H9 (cell line): ENCODE results near the gene ARCN1. TPM values are rescaled to one million over a fixed set of nuclear protein-coding genes. Genes with fewer than 3 reads are reported as not detected.
"Not testable (repeated sequence)": the region's sequence is repeated elsewhere in the genome, so short reads cannot be mapped to it uniquely, and the experiment has no call there.

Experiments
- DNase-seq: peaks from one replicate; pipeline ENCODE4 v3.0.0-alpha.2; 2017
- H2AFZ ChIP-seq: one replicate; pipeline ENCODE4 v1.6.1; 2013; ENCODE audit warnings: mild to moderate bottlenecking, low read length, control low read depth, moderate library complexity
- H2AK5ac ChIP-seq: 2 replicates; pipeline ENCODE4 v1.6.1; 2013; ENCODE audit warnings: low read length, control low read depth, mixed read lengths; ENCODE audit not compliant: insufficient read length
- H2BK120ac ChIP-seq: one replicate; pipeline ENCODE4 v1.6.1; 2013; ENCODE audit warnings: low read depth, mild to moderate bottlenecking, low read length, control low read depth, inconsistent platforms; ENCODE audit not compliant: poor library complexity, severe bottlenecking
- H2BK12ac ChIP-seq: 2 replicates; pipeline ENCODE4 v1.6.1; 2013; ENCODE audit warnings: low read length, control low read depth, mixed read lengths, low read depth; ENCODE audit not compliant: insufficient read length
- H2BK15ac ChIP-seq: 2 replicates; pipeline ENCODE4 v1.6.1; 2013; ENCODE audit warnings: low read depth, low read length, control low read depth
- H2BK20ac ChIP-seq: one replicate; pipeline ENCODE4 v1.6.1; 2013; ENCODE audit warnings: low read depth, mild to moderate bottlenecking, low read length, control low read depth, inconsistent platforms; ENCODE audit not compliant: poor library complexity, severe bottlenecking
- H2BK5ac ChIP-seq: 2 replicates; pipeline ENCODE4 v1.6.1; 2013; ENCODE audit warnings: low read length, control low read depth, mixed read lengths; ENCODE audit not compliant: insufficient read length
- H3K14ac ChIP-seq: 2 replicates; pipeline ENCODE4 v1.6.1; 2013; ENCODE audit warnings: low read length, control low read depth; ENCODE audit not compliant: insufficient read depth
- H3K18ac ChIP-seq: 2 replicates; pipeline ENCODE4 v1.6.1; 2013; ENCODE audit warnings: low read depth, mild to moderate bottlenecking, mixed read lengths, low read length, control low read depth; ENCODE audit not compliant: insufficient read length
- H3K23ac ChIP-seq: 2 replicates; pipeline ENCODE4 v1.6.1; 2013; ENCODE audit warnings: low read length, control low read depth, mixed read lengths, low read depth; ENCODE audit not compliant: insufficient read length
- H3K23me2 ChIP-seq: 2 replicates; pipeline ENCODE4 v1.6.1; 2013; ENCODE audit warnings: low read depth, mild to moderate bottlenecking, mixed read lengths, low read length, control low read depth; ENCODE audit not compliant: insufficient read length, poor library complexity, severe bottlenecking
- H3K27ac ChIP-seq: 2 replicates; pipeline ENCODE4 v1.5.1; 2013; ENCODE audit warnings: low read length, control low read depth, mixed read lengths, low read depth; ENCODE audit not compliant: insufficient read length
- H3K27me3 ChIP-seq: 2 replicates; pipeline ENCODE4 v1.6.1; 2013; ENCODE audit warnings: low read length, control low read depth, inconsistent platforms; ENCODE audit not compliant: insufficient read depth
- H3K4ac ChIP-seq: 2 replicates; pipeline ENCODE4 v1.6.1; 2013; ENCODE audit warnings: low read depth, mild to moderate bottlenecking, control low read depth, inconsistent platforms, low read length, moderate library complexity
- H3K4me1 ChIP-seq: 2 replicates; pipeline ENCODE4 v1.6.1; 2013; ENCODE audit warnings: low read length, control low read depth, inconsistent platforms; ENCODE audit not compliant: insufficient read depth
- H3K4me2 ChIP-seq: 2 replicates; pipeline ENCODE4 v1.6.1; 2013; ENCODE audit warnings: low read length, control low read depth, mixed read lengths; ENCODE audit not compliant: insufficient read length, insufficient read depth
- H3K56ac ChIP-seq: 2 replicates; pipeline ENCODE4 v1.6.1; 2013; ENCODE audit warnings: low read depth, mild to moderate bottlenecking, mixed read lengths, low read length, control low read depth; ENCODE audit not compliant: insufficient read length
- H3K79me1 ChIP-seq: 2 replicates; pipeline ENCODE4 v1.6.1; 2013; ENCODE audit warnings: low read depth, mild to moderate bottlenecking, moderate library complexity, low read length, control low read depth, inconsistent platforms; ENCODE audit not compliant: insufficient read depth, poor library complexity, severe bottlenecking
- H3K79me2 ChIP-seq: 2 replicates; pipeline ENCODE4 v1.6.1; 2013; ENCODE audit warnings: low read length, control low read depth, inconsistent platforms; ENCODE audit not compliant: insufficient read depth
- H3K9ac ChIP-seq: 2 replicates; pipeline ENCODE4 v1.6.1; 2013; ENCODE audit warnings: low read length, control low read depth, mixed read lengths; ENCODE audit not compliant: insufficient read length; ENCODE audit errors: extremely low read depth
- H3K9me3 ChIP-seq: one replicate; pipeline ENCODE4 v1.6.1; 2013; ENCODE audit warnings: low read depth, low read length, inconsistent platforms; ENCODE audit not compliant: control insufficient read depth
- H3T11ph ChIP-seq: one replicate; pipeline ENCODE4 v1.6.1; 2013; ENCODE audit warnings: mild to moderate bottlenecking, low read length, control low read depth, inconsistent platforms
- H4K20me1 ChIP-seq: one replicate; pipeline ENCODE4 v1.6.1; 2013; ENCODE audit not compliant: control insufficient read depth, insufficient read length, insufficient read depth
- H4K5ac ChIP-seq: 2 replicates; pipeline ENCODE4 v1.6.1; 2013; ENCODE audit warnings: low read depth, mild to moderate bottlenecking, mixed read lengths, low read length, control low read depth; ENCODE audit not compliant: insufficient read length
- H4K8ac ChIP-seq: replicated peaks from 2 replicates; pipeline ENCODE4 v1.6.1; 2013; ENCODE audit warnings: low read length, control low read depth, mixed read lengths, low read depth; ENCODE audit not compliant: insufficient read length
- H4K91ac ChIP-seq: 2 replicates; pipeline ENCODE4 v1.6.1; 2013; ENCODE audit warnings: low read depth, mild to moderate bottlenecking, moderate library complexity, mixed read lengths, low read length, control low read depth; ENCODE audit not compliant: insufficient read length
- H3K27ac Mint-ChIP-seq, 3 experiments: 2 replicates in 2 of 3; 3 replicates in 1 of 3; pipeline ENCODE4 v1.8.0; 2020 to 2021; ENCODE audit warnings: mixed read lengths in 3 of 3, mild to moderate bottlenecking in 1 of 3, moderate library complexity in 1 of 3
- H3K27me3 Mint-ChIP-seq: 2 replicates; pipeline ENCODE4 v1.8.0; 2021; ENCODE audit warnings: low read depth, mild to moderate bottlenecking, moderate library complexity, mixed read lengths
- H3K36me3 Mint-ChIP-seq, 3 experiments: 2 replicates in 2 of 3; 3 replicates in 1 of 3; pipeline ENCODE4 v1.8.0; 2020 to 2021; ENCODE audit warnings: low read depth in 3 of 3, mixed read lengths in 3 of 3; ENCODE audit not compliant: insufficient read depth in 1 of 3
- H3K4me1 Mint-ChIP-seq, 2 experiments: 2 replicates each; pipeline ENCODE4 v1.8.0; 2020; ENCODE audit warnings: mixed read lengths in 2 of 2
- H3K4me3 Mint-ChIP-seq, 2 experiments: 2 replicates in 1 of 2; 3 replicates in 1 of 2; pipeline ENCODE4 v1.8.0; 2020 to 2021; ENCODE audit warnings: mild to moderate bottlenecking in 2 of 2, mixed read lengths in 2 of 2, moderate library complexity in 1 of 2
- H3K9me3 Mint-ChIP-seq, 2 experiments: 2 replicates in 1 of 2; 3 replicates in 1 of 2; pipeline ENCODE4 v1.8.0; 2020; ENCODE audit warnings: mild to moderate bottlenecking in 2 of 2, mixed read lengths in 2 of 2, moderate library complexity in 1 of 2
- WGBS: extraction: QIAGEN DNeasy Blood & Tissue Kit; methylation state at CpG from one replicate; pipeline ENCODE4 v1.1.7; 2013; ENCODE audit warnings: missing lambda C conversion rate, low lambda C conversion rate, mixed read lengths; ENCODE audit not compliant: insufficient read length; ENCODE audit errors: extremely low coverage; 5-methylcytosine and 5-hydroxymethylcytosine counted together
- total RNA-seq: library from RNA; stranded (reverse); gene quantifications from 2 replicates; pipeline ENCODE4 v1.2.1, GENCODE V29; 2021
- TF ChIP-seq, protein P1 (sequence below): fragments of 200-600 bp; sonication (generic); conservative IDR thresholded peaks from 3 replicates; pipeline ENCODE4 v1.8.0; 2021; ENCODE audit warnings: antibody characterized with exemption, mild to moderate bottlenecking

ARCN1 gene
- total RNA-seq, 1 experiment from 2014 or later: 152 TPM

DNA sequence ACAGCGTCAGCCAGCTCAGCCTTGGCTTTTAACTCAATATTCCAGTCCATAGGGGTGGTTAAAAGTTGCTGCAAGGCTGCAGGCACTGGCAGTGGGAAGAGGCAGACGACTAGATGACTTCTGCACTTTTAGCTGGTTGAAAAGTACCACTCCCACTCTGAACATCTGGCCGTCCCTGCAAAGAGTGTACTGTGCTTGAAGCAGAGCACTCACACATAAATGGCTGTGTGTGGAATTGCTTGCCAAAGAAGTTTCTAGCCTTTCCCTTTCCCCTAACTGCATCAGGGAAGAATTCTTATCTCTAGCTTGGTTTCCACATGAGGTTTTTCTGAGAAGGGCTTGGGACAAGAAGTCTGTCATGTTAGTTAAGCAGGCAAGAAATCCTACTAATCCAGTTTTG lies 30.1 kb downstream of the ARCN1 start:
- H4K5ac ChIP-seq: no peak overlapping the region
- H3K23ac ChIP-seq: no peak overlapping the region
- H3K27ac ChIP-seq: no peak overlapping the region
- peaks cover 46% of the 10 kb centered on the region for H3K27me3 Mint-ChIP-seq
- no peak overlapping the region for H2BK20ac ChIP-seq
- H2BK120ac ChIP-seq: no peak overlapping the region
- H3K4me2 ChIP-seq: no peak overlapping the region
- no peak overlapping the region for H2BK12ac ChIP-seq
- H3K56ac ChIP-seq: no peak overlapping the region
- H3K79me2 ChIP-seq: no peaks in the 10 kb centered on the region
- H3K9ac ChIP-seq: no peak overlapping the region
- H3K27ac Mint-ChIP-seq: no peak overlapping the region
- H2AFZ ChIP-seq: no peak overlapping the region
- no peak overlapping the region for H3T11ph ChIP-seq
- H3K4me1 Mint-ChIP-seq: peaks cover 19 to 25% of the 10 kb centered on the region in 2 experiments
- H3K4ac ChIP-seq: no peak overlapping the region
- no peak overlapping the region for H3K18ac ChIP-seq
- H4K8ac ChIP-seq: no peak overlapping the region
- DNase-seq: no peak
- H3K36me3 Mint-ChIP-seq: peaks cover 26 to 49% (median 37%) of the 10 kb centered on the region in 3 experiments; a peak in 6 of 7 replicates
- H2BK5ac ChIP-seq: no peak overlapping the region
- H3K27me3 ChIP-seq: peaks cover 24% of the 10 kb centered on the region
- no peaks in the 10 kb centered on the region; a peak in 1 of 5 replicates for H3K9me3 Mint-ChIP-seq
- WGBS: no CpG with 5 or more reads among the region's 3 CpGs
- no peaks in the 10 kb centered on the region for H3K4me1 ChIP-seq
- H3K79me1 ChIP-seq: no peaks in the 10 kb centered on the region
- no peak overlapping the region for H4K91ac ChIP-seq
- no peaks in the 10 kb centered on the region for H4K20me1 ChIP-seq
- no peak overlapping the region for H2AK5ac ChIP-seq
- TF ChIP-seq, protein P1, sequence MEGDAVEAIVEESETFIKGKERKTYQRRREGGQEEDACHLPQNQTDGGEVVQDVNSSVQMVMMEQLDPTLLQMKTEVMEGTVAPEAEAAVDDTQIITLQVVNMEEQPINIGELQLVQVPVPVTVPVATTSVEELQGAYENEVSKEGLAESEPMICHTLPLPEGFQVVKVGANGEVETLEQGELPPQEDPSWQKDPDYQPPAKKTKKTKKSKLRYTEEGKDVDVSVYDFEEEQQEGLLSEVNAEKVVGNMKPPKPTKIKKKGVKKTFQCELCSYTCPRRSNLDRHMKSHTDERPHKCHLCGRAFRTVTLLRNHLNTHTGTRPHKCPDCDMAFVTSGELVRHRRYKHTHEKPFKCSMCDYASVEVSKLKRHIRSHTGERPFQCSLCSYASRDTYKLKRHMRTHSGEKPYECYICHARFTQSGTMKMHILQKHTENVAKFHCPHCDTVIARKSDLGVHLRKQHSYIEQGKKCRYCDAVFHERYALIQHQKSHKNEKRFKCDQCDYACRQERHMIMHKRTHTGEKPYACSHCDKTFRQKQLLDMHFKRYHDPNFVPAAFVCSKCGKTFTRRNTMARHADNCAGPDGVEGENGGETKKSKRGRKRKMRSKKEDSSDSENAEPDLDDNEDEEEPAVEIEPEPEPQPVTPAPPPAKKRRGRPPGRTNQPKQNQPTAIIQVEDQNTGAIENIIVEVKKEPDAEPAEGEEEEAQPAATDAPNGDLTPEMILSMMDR: no peak
- H2BK15ac ChIP-seq: no peak overlapping the region
- no peaks in the 10 kb centered on the region for H3K23me2 ChIP-seq
- no peaks in the 10 kb centered on the region for H3K9me3 ChIP-seq
- no peak overlapping the region for H3K4me3 Mint-ChIP-seq
- no peak overlapping the region for H3K14ac ChIP-seq

DNA sequence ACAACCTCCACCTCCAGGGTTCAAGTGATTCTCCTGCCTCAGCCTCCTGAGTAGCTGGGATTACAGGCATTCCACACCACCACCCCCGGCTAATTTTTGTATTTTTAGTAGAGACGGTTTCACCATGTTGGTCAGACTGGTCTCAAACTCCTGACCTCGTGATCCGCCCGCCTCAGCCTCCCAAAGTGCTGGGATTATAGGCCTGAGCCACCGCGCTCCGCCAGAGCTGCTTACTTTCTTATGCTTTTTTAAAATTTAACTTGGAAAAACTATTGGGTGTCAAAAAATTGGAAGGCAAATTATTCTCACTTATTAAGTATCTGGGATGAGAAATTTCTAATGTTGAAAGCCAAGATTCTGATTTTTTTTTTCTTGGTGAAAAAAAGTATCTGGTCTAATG lies 31.5 kb downstream of the ARCN1 start:
- Mint-ChIP-seq H3K4me1 (peaks cover 20 to 28% of the 10 kb centered on the region in 2 experiments), H3K27me3 (peaks cover 59% of the 10 kb centered on the region), H3K36me3 (peaks cover 20 to 35% (median 29%) of the 10 kb centered on the region in 3 experiments; a peak in 6 of 7 replicates)
- H4K91ac ChIP-seq, DNase-seq, H2BK5ac ChIP-seq, H3K9me3 Mint-ChIP-seq, H2AFZ ChIP-seq, H3K56ac ChIP-seq, H2BK120ac ChIP-seq, H2BK12ac ChIP-seq, H2BK20ac ChIP-seq, H3T11ph ChIP-seq, H3K9me3 ChIP-seq, H4K20me1 ChIP-seq, H3K4me2 ChIP-seq, H4K8ac ChIP-seq, H4K5ac ChIP-seq, H2AK5ac ChIP-seq, H2BK15ac ChIP-seq, H3K27ac ChIP-seq, H3K27ac Mint-ChIP-seq, H3K23me2 ChIP-seq, H3K23ac ChIP-seq, H3K4me1 ChIP-seq, H3K9ac ChIP-seq, H3K79me1 ChIP-seq, H3K14ac ChIP-seq, H3K4me3 Mint-ChIP-seq, H3K18ac ChIP-seq, H3K79me2 ChIP-seq, H3K4ac ChIP-seq: not testable (repeated sequence)
- no CpG with 5 or more reads among the region's 8 CpGs for WGBS
- H3K27me3 ChIP-seq: peaks cover 37% of the 10 kb centered on the region
